Measurements from ENCODE around the gene THAP4.

THAP4 gene

DNA sequence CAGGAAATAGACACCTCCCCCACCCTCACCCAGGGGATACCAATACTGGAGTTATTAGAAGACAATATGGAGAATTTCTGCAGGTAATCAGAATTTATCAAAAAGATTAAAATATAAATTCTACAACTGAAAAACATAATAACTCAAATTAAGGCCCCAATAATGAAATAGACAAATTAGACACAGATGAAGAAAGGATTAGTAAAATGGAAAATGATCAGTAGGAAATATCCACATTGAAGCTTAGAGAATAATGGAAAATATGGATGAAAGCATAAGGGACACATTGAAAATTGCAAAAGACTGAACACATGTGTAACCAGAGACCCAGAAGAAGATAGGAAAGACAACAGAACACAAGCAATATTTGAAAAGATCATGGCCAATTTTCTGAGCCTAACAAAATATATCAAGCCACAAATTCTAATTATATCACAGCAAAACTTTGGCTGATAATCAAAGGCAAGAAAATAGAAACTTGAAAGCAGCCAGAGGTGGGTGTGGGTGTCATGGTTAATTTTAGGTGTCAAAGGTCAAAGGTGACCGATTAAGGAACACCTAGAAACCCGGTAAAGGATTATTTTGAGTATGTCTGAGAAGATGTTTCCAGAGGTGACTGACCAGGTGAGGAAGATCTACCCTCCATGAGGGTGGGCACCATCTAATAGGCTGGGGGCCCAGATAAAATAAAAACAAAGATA lies 50.2 kb downstream of the THAP4 start:
- no peaks in the 10 kb centered on the region for H3K79me2 ChIP-seq (ENCODE audit: insufficient read depth, low read length)
- H3K27ac ChIP-seq (ENCODE audit: low read depth, low read length), result no peak overlapping the region
- H3K9me2 ChIP-seq (replicated peaks; ENCODE audit: insufficient read depth, low read length), result no peaks in the 10 kb centered on the region
- H3K36me3 ChIP-seq (ENCODE audit: low read length), result peaks cover 24% of the 10 kb centered on the region
- H2AFZ ChIP-seq (ENCODE audit: low read depth, low read length, severe bottlenecking), result no peak overlapping the region
- no peak overlapping the region for H3K4me3 ChIP-seq (ENCODE audit: insufficient read depth, low read length, poor library complexity, severe bottlenecking)
- peaks cover 20% of the 10 kb centered on the region; the same call in 1 of the 2 replicates for H3K9me3 ChIP-seq (ENCODE audit: insufficient read depth, low read length)
- no peaks in the 10 kb centered on the region for H3K27me3 ChIP-seq (ENCODE audit: low read length)
- no peaks in the 10 kb centered on the region for H3F3A ChIP-seq (ENCODE audit: insufficient read depth)
- TF ChIP-seq, protein P1, sequence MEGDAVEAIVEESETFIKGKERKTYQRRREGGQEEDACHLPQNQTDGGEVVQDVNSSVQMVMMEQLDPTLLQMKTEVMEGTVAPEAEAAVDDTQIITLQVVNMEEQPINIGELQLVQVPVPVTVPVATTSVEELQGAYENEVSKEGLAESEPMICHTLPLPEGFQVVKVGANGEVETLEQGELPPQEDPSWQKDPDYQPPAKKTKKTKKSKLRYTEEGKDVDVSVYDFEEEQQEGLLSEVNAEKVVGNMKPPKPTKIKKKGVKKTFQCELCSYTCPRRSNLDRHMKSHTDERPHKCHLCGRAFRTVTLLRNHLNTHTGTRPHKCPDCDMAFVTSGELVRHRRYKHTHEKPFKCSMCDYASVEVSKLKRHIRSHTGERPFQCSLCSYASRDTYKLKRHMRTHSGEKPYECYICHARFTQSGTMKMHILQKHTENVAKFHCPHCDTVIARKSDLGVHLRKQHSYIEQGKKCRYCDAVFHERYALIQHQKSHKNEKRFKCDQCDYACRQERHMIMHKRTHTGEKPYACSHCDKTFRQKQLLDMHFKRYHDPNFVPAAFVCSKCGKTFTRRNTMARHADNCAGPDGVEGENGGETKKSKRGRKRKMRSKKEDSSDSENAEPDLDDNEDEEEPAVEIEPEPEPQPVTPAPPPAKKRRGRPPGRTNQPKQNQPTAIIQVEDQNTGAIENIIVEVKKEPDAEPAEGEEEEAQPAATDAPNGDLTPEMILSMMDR (IDR thresholded peaks at IDR 0.05; ENCODE audit: insufficient read depth, low read length, poor library complexity, severe bottlenecking), result no peak
- no peak for TF ChIP-seq EZH2phosphoT487 (conservative IDR thresholded peaks at IDR 0.05; ENCODE audit: low read length)
- no peak overlapping the region for H3K4me2 ChIP-seq (ENCODE audit: low read depth, low read length, poor library complexity, severe bottlenecking)
- H3K9ac ChIP-seq (ENCODE audit: low read length), result no peak overlapping the region
- no peaks in the 10 kb centered on the region for H4K20me1 ChIP-seq (ENCODE audit: low read depth, low read length)

- Histone ChIP-seq H3K36me3 (ENCODE audit: low read length) (peaks cover 24% of the 10 kb centered on the region), H3K4me3 (ENCODE audit: insufficient read depth, low read length, poor library complexity, severe bottlenecking) (no peak overlapping the region), H3K27me3 (ENCODE audit: low read length) (no peaks in the 10 kb centered on the region), H2AFZ (ENCODE audit: low read depth, low read length, severe bottlenecking) (no peak overlapping the region), H3F3A (ENCODE audit: insufficient read depth) (no peaks in the 10 kb centered on the region), H3K9me2 (replicated peaks; ENCODE audit: insufficient read depth, low read length) (no peaks in the 10 kb centered on the region), H3K79me2 (ENCODE audit: insufficient read depth, low read length) (no peaks in the 10 kb centered on the region), H4K20me1 (ENCODE audit: low read depth, low read length) (no peaks in the 10 kb centered on the region), H3K9me3 (ENCODE audit: insufficient read depth, low read length) (peaks cover 20% of the 10 kb centered on the region; the same call in 1 of the 2 replicates), H3K9ac (ENCODE audit: low read length) (no peak overlapping the region), H3K27ac (ENCODE audit: low read depth, low read length) (no peak overlapping the region), H3K4me2 (ENCODE audit: low read depth, low read length, poor library complexity, severe bottlenecking) (no peak overlapping the region)
- TF ChIP-seq, protein P1 (IDR thresholded peaks at IDR 0.05; ENCODE audit: insufficient read depth, low read length, poor library complexity, severe bottlenecking), result no peak
- no peak for TF ChIP-seq EZH2phosphoT487 (conservative IDR thresholded peaks at IDR 0.05; ENCODE audit: low read length)
Measured at GRCh38 chr2:241584436-241584835, 52.5 kb downstream of the THAP4 start.

- TF ChIP-seq EZH2phosphoT487 (conservative IDR thresholded peaks at IDR 0.05; ENCODE audit: low read length), result no peak
- TF ChIP-seq, protein P1 (IDR thresholded peaks at IDR 0.05; ENCODE audit: insufficient read depth, low read length, poor library complexity, severe bottlenecking), result no peak
- Histone ChIP-seq H3K36me3 (ENCODE audit: low read length) (peaks cover 19% of the 10 kb centered on the region), H3K9ac (ENCODE audit: low read length) (no peak overlapping the region)
Measured at GRCh38 chr2:241582806-241583205, 54.2 kb downstream of the THAP4 start.

More at GRCh38 chr2:241582806-241583205, 54.2 kb downstream of the THAP4 start:
- no peak overlapping the region for H3K4me3 ChIP-seq (ENCODE audit: insufficient read depth, low read length, poor library complexity, severe bottlenecking)
- H3K27ac ChIP-seq (ENCODE audit: low read depth, low read length), result no peak overlapping the region
- H3F3A ChIP-seq (ENCODE audit: insufficient read depth), result no peaks in the 10 kb centered on the region
- H3K9me3 ChIP-seq (ENCODE audit: insufficient read depth, low read length), result peaks cover 16% of the 10 kb centered on the region; the same call in 1 of the 2 replicates
- H3K27me3 ChIP-seq (ENCODE audit: low read length), result no peaks in the 10 kb centered on the region
- H3K79me2 ChIP-seq (ENCODE audit: insufficient read depth, low read length), result no peaks in the 10 kb centered on the region
- H3K9me2 ChIP-seq (replicated peaks; ENCODE audit: insufficient read depth, low read length), result no peaks in the 10 kb centered on the region
- H3K4me2 ChIP-seq (ENCODE audit: low read depth, low read length, poor library complexity, severe bottlenecking), result no peak overlapping the region
- H2AFZ ChIP-seq (ENCODE audit: low read depth, low read length, severe bottlenecking), result no peak overlapping the region
- H4K20me1 ChIP-seq (ENCODE audit: low read depth, low read length), result no peaks in the 10 kb centered on the region

All from SU-DHL-6 (cell line).